Stimulated activated CD8-positive, alpha-beta memory T cell treated with anti-CD3 and anti-CD28 coated beads, Interleukin-12 subunit alpha, Interleukin-12 subunit beta, amount 100 ng/mL, for 4 hours (primary cell): ENCODE results near the gene CIP2A.

Experiments used
- DNase-seq: peaks from one replicate; pipeline ENCODE4 v3.0.0-alpha.2; 2020; ENCODE audit warnings: low read depth

Gene CIP2A

DNA sequence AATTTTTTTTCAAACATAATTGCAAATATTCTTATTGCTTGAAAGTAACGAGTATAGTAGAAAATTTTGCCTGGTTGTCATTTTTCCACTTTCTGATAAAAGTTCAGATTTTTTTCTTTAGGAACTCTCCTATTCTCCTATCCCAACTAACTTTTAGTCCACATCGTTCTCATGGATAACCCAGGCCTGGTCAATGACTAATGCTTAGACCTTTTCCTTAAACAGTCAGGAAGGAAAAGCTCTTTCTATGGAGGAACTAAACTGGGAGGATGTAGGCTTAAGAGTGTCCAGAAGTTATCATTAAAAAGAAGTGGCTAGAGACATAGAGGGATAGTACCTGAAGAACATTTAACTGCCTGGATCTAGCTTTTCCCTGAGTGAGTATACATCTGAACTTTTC lies 26.7 kb downstream of the CIP2A start:
- no peak for DNase-seq

GRCh38 chr3:108555966-108556581 lies 33.2 kb downstream of the CIP2A start:
- DNase-seq, result no peak

DNA sequence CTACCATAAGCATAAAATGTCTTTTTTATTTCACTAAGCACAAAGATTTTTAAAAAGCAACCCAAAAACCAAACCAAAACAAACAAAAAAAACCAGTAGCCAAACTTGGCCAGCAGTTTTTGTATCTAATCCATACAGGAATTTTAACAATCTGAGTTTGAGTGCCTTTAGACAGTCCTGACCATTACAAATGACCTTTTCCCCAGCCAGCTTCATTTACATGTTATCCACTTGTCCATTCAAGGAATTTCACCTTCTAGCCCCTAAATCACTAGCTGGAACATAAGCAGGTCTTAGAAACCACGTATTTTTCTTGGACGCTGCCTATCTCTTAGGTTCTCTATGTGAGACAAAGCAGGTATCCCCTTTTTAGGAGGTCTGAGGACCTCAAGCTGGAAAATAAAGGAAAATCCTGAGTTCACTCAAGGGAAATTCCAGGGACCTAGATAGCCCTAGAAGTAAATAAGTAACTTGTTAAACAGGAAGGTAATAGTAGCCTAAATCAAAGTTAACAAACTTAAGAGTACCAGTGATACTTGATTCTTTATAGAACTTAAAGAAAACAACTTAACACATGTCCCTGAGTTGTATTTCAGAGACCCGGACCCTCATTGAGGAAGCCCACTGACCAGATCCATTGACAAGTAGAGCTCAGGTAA lies 34.2 kb downstream of the CIP2A start:
- no peak for DNase-seq

DNA sequence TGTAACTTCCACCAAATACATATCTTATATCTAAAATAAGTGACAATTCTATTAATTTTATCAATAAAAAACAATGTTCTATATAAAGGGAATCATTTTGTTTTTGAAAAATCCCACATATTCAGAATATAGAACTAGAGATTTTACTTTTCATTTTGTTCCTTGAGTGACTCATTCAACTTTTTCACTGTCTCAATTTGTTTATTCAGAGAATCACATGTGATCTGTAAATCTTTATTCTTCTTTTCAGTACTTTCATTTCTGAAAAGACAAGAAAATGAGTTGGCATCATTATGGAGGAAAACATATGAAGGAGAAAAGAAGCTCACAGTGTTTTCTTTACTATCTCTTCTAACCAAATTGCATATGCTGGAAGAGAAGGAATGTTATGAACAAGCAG lies 35.0 kb downstream of the CIP2A start:
- DNase-seq, result no peak

GRCh38 chr3:108552267-108553159 lies 36.7 kb downstream of the CIP2A start:
- DNase-seq, result no peak

- no peak for DNase-seq
These were observed 40.4 kb downstream of the CIP2A start for GRCh38 chr3:108548886-108549285.

DNA sequence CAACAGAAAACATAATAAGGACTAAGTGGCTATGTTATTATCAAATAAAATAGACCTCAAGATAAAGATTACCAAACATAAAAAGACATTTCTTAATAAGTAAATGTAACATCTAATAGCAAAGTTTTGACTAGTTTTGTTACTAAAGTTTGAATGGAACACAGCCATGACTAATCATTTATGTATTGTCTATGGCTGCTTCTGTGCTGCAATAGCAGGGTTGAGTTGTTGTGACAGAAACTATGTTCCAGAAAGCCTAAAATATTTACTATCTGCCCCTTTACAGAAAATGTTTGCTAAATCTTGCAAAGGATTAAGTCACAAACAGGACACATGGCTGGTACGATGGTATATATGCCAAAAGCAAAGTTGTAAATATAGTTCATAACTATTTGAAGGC lies 40.9 kb downstream of the CIP2A start:
- no peak for DNase-seq

DNA sequence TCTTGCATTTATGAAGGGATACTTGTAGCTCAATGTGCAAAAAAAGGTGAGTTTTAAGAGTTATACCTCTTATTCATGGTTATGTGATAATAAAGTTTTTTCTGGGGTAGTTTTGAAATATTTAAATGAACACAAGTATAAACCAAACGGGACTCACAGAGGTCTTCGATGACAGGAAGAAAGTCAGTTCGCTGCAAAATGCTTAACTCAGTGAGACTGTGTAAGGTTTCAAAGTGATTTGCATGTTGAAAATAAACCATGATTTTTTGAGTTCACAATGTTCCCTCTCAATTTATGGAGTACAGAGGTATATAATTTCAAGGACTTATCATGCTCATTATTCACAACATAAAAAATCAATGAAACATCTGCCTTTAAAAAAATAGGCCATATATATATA lies 42.5 kb downstream of the CIP2A start:
- no peak for DNase-seq

GRCh38 chr3:108546247-108546646 lies 43.0 kb downstream of the CIP2A start:
- no peak for DNase-seq

DNA sequence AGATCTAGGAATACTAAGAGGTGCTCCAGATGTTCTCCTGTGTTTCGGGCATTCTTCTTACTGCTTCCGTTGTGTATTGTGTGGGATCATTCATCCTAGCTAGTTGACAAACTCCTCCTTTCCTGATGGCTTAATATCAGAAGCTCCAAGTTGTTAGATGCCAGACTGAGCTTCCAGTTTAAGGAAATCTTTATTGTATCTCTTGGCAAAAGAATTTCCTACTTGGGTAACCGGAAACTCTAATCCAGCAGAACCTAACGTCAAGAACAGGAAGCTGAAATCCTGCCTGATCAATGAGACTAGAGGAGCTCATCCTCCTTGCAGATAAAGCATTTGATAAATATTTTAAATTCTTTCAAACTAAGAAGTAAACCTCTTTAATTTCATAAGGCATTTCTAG lies 51.2 kb downstream of the CIP2A start:
- no peak for DNase-seq

DNA sequence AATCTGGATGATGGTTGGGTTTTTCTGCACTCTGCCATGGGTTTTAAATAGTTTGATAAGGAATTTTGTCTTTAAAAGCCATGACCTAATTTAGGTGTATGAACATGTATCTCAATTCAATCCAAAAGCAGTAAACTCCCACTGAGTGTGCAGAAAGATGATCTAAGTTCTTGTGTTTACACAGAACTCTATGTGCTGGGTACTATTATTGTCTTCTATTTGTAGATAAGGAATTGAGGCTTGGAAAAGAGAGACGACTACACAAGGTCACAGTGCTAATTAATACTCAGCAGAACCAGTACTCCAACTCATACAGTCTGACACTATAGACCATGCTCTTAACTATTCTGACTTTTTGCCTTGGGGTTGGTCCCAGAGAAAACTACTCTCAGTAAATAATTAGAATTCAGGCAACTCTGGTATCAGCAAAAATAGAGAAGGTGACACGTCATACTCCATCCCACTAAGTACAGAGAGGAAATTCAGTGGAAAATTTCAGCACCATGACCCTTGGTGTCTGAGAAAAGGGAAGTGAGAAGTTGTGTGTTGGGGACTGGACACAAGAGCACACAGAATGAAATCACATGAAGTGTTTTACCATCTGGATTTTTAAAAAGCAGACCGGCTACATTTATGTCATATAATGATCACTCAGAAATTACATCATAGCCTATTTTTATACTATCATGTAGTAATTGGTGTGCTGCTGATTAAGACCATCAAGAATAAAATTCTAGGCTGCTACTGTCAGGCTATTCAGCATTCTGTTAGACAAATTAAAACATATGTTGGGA lies 60.6 kb downstream of the CIP2A start:
- DNase-seq, result no peak

- no peak for DNase-seq
These were observed 61.4 kb downstream of the CIP2A start for GRCh38 chr3:108527817-108528216.

GRCh38 chr3:108527109-108527508 lies 62.1 kb downstream of the CIP2A start:
- no peak for DNase-seq

- DNase-seq, result no peak
These were observed 63.3 kb downstream of the CIP2A start for GRCh38 chr3:108525971-108526370.

GRCh38 chr3:108525256-108525655 lies 64.0 kb downstream of the CIP2A start:
- DNase-seq, result no peak

DNA sequence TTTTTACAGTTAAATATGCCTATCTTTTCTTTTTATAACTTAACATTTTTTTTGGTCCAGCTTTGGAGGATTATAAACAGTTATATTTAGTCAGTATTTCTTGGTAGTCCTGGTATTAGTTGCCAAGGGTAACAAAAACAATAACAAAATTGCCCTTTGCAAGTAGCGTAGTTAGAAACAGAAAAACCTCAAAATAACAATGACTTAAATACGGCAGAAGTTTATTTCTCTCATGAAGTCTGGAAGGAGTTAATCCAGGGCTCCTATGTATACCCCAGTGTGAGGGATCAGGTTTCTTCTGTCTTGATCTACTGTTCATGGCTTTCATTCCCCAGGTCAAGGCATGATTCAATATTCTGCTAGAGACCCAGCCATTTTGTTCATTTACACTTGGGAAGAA lies 64.7 kb downstream of the CIP2A start:
- no peak for DNase-seq

DNA sequence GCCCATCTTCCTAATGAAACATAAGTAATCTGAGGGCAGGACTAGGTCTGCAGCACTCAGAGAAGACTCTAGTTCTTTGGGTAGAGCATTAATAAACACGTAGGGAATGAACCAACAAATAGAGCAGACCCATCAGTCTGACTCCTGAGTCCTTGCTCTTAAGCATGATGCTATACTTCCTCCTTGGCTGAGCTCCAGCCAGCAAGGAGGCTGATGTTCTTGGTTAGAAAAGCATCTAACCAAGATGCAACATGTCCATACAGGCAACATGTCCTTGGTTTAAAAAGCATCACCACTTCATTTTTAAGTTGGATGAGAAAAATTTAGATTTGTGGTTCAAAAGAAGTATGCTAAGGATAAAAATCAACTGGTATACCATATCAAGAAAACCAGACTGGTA lies 70.3 kb downstream of the CIP2A start:
- DNase-seq, result no peak

DNA sequence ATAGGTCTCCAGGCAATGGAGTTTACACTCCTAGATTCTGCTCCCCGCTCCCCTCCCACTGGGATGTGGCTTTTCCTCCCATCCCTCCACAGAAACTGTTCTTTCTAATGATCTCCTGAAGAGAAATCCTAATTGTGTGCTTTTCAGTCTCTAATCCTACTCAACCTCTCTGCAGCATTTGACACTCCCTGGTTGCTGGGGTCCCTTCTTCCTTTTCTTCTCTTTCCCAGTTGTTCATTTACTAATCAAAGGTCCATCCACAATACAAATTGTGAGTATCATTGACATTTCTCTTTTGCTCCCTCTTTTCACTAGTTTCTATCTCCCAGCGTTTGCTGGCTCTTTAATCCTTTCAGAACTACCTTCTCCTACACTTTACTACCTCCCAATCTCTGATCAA lies 72.4 kb downstream of the CIP2A start:
- no peak for DNase-seq

DNA sequence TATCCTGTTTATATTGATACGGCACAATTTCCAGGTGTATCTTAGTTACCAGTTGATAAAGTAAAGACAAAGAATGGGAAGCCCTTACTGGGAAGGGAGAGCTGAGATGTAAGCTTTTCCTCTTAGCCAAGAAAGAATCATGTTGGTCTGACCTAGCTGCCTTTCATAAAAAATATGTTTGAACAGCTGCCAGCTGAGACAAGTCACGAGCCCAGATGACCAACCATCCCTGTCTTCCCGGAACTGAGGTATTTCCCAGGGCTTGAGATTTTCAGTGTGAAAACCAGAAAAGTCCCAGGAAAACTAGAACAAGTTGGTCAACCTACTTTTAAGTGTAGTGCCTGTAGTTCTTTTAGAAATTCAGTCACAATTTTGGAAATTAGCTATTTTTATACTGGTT lies 75.3 kb downstream of the CIP2A start:
- DNase-seq, result no peak

DNA sequence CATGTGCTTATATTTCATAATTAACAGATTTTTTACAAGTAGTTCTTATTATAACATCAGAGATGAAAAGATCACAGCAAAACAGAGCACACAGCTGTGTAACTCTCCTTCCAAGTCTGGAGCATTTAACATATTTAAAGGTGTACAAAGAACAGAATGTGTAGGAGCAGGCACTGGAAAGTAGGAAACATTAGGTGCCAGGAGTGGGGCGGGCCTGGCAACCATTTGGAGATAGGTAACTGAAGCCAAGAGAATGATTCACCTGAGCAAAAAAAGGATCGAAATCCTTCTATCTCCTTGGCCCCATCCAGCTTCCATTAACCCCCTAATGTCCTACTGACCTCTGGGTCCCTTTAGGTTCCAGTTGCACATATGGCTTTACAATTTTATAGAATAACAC lies 76.6 kb downstream of the CIP2A start:
- DNase-seq, result no peak

DNA sequence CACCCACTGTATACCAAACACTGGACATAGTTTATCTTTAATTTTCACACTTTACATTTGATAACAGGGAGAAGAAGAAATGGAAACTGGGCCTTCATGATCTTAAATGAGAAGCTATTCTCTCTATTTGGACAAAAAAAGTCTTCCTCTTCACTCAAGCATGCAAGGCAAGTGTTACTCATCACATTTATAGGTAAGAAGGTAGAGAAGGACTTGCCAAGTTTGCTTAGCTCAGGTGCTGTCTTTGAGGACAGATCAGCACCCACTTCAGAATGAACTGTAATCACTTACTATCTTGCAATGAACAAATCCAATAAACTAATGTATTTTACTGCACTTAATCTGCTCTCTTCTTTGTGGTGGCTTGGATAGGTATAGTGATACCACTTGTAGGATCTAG lies 77.7 kb downstream of the CIP2A start:
- DNase-seq, result no peak

DNA sequence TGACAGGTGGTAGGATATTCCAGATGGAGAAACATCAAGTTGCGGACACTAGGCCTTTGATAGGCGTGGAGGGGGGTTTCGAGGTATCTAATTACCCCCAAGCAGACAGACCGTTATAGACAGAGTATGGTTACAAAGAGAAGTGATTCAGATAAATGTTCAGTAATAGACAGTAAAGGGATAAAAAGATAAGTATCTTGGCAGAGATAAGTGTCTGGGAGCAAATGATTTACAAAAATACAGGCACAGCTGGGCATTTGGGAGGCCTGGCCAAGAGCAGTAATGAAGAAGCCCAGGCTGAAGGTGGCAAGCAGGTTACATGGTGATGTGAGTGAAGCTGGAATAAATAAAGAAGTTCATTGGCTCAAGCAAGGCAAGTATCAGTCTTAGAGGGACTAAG lies 78.2 kb downstream of the CIP2A start:
- no peak for DNase-seq
